ENCODE measurements around the gene PDE4B.

The PDE4B gene

GRCh38 chr1:66246351-66247269 is 453.9 kb downstream of the PDE4B start:
- DNase-seq: no peak

GRCh38 chr1:66247415-66248208 is 454.9 kb downstream of the PDE4B start:
- no peak for DNase-seq

- no peak for DNase-seq
These were observed 455.6 kb downstream of the PDE4B start for GRCh38 chr1:66248257-66248656.

GRCh38 chr1:66248746-66249145 is 456.1 kb downstream of the PDE4B start:
- DNase-seq: no peak

- no peak for DNase-seq
These were observed 457.4 kb downstream of the PDE4B start for GRCh38 chr1:66250075-66250474.

- no peak for DNase-seq
These were observed 457.8 kb downstream of the PDE4B start for GRCh38 chr1:66250478-66250877.

GRCh38 chr1:66251546-66251945 is 458.9 kb downstream of the PDE4B start:
- DNase-seq: no peak

- peak; percentile 55 for DNase-seq
These were observed 460.7 kb downstream of the PDE4B start for GRCh38 chr1:66253330-66253921.

- DNase-seq: no peak
These were observed 462.1 kb downstream of the PDE4B start for GRCh38 chr1:66254785-66255184.

GRCh38 chr1:66256629-66257572 is 464.2 kb downstream of the PDE4B start:
- no peak for DNase-seq

GRCh38 chr1:66258404-66259105 is 465.9 kb downstream of the PDE4B start:
- DNase-seq: no peak

- DNase-seq: no peak
These were observed 468.7 kb downstream of the PDE4B start for GRCh38 chr1:66261364-66261763.

GRCh38 chr1:66262208-66262963 is 469.7 kb downstream of the PDE4B start:
- no peak for DNase-seq

- DNase-seq: no peak
These were observed 472.6 kb downstream of the PDE4B start for GRCh38 chr1:66265268-66265667.

GRCh38 chr1:66265796-66266195 is 473.1 kb downstream of the PDE4B start:
- no peak for DNase-seq

- no peak for DNase-seq
These were observed 473.7 kb downstream of the PDE4B start for GRCh38 chr1:66266350-66266749.

- no peak for DNase-seq
These were observed 474.1 kb downstream of the PDE4B start for GRCh38 chr1:66266756-66267155.

GRCh38 chr1:66267201-66267940 is 474.7 kb downstream of the PDE4B start:
- no peak for DNase-seq

- DNase-seq: no peak
These were observed 476.5 kb downstream of the PDE4B start for GRCh38 chr1:66269222-66269621.

- DNase-seq: no peak
These were observed 477.6 kb downstream of the PDE4B start for GRCh38 chr1:66270119-66270812.
